VCaP (cell line): ENCODE measurements around the gene FAM171A1.
"Not testable (repeated sequence)": the region's sequence is repeated elsewhere in the genome, so short reads cannot be mapped to it uniquely, and the experiment has no call there.

Experiments used
- H3K27ac ChIP-seq: fragments of 450-650 bp; 2 replicates; pipeline ENCODE4 v1.5.1; 2017
- CTCF ChIP-seq: fragments of 450-650 bp; conservative IDR thresholded peaks from 2 replicates; pipeline ENCODE4 v1.5.1; 2017; ENCODE audit warnings: mild to moderate bottlenecking, moderate library complexity

FAM171A1 gene

GRCh38 chr10:15333909-15334649, 37.0 kb downstream of the FAM171A1 start:
- no peak for TF ChIP-seq CTCF
- H3K27ac ChIP-seq = no peak overlapping the region

GRCh38 chr10:15333181-15333580, 37.9 kb downstream of the FAM171A1 start:
- not testable (repeated sequence) for H3K27ac ChIP-seq

- H3K27ac ChIP-seq = no peak overlapping the region
- no peak for TF ChIP-seq CTCF
Observed at GRCh38 chr10:15331461-15331860, 39.6 kb downstream of the FAM171A1 start.

DNA sequence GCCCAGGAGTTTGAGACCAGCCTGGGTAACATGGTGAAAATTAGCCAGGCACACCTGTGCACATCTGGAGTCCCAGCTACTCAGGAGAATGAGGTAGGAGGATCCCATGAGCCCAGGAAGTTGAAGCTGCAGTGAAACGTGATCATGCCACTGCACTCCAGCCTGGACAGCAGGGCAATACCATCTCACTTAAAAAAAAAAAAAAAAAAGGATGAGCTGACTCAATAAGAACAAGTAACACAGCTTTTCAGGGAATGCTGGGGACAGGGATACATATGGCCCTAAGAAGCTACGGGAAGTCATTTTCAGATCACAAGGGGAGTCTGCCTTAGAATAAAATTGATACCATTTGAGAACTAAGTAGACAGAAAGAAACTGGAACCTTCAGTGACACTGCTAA, 41.7 kb downstream of the FAM171A1 start:
- TF ChIP-seq CTCF = no peak
- H3K27ac ChIP-seq = no peak overlapping the region

DNA sequence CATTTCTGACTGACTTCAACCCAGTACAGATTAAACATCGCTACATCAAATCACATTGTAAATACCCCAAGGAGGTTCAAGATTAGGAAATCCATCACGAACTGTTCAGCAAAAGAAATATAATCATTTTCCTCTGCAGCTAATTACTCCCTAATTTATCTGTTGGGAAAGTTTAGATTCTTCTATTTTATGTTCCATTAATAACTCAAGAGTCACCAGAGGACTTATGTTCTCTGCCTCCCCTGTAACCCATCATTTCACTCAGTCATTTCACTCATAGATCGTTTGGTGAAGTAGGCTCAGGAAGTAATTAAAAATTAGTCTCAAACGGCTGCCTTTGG, 45.2 kb downstream of the FAM171A1 start:
- no peak overlapping the region for H3K27ac ChIP-seq

GRCh38 chr10:15325243-15325943, 45.7 kb downstream of the FAM171A1 start:
- H3K27ac ChIP-seq = no peak overlapping the region
- no peak for TF ChIP-seq CTCF

More for the DNA sequence above, 45.2 kb downstream of the FAM171A1 start:
- TF ChIP-seq CTCF = no peak

DNA sequence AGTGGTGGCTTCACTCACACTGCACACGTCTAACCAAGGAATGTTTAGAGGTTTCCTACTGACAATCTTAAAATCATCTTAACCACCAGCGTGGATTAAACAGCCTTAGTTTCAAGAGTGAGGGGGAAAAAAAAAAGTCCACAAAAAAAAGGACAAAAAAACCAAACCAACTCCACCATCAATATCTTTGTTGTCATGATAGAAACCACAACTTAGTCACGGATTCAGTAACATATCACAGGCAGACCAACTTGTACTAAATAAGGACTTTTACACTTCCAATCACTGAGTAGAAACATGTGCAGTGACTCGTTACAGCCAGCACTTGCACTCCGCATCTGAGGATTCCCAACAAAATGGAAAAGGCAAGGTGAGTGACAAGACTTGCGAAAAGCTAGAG, 46.5 kb downstream of the FAM171A1 start:
- no peak overlapping the region for H3K27ac ChIP-seq
- no peak for TF ChIP-seq CTCF

GRCh38 chr10:15324113-15324512, 47.0 kb downstream of the FAM171A1 start:
- no peak for TF ChIP-seq CTCF
- no peak overlapping the region for H3K27ac ChIP-seq
